ENCODE results near the gene SLC17A5.
A peak's percentile ranks its signal among the peaks of the same experiment; 100 is the strongest.
"Not testable (repeated sequence)": the region's sequence is repeated elsewhere in the genome, so short reads cannot be mapped to it uniquely, and the experiment has no call there.

Gene SLC17A5

GRCh38 chr6:73613806-73614536 is 39.8 kb downstream of the SLC17A5 start:
- no peak for DNase-seq

- no peak for DNase-seq
Observed at GRCh38 chr6:73612611-73613010, 41.2 kb downstream of the SLC17A5 start.

DNA sequence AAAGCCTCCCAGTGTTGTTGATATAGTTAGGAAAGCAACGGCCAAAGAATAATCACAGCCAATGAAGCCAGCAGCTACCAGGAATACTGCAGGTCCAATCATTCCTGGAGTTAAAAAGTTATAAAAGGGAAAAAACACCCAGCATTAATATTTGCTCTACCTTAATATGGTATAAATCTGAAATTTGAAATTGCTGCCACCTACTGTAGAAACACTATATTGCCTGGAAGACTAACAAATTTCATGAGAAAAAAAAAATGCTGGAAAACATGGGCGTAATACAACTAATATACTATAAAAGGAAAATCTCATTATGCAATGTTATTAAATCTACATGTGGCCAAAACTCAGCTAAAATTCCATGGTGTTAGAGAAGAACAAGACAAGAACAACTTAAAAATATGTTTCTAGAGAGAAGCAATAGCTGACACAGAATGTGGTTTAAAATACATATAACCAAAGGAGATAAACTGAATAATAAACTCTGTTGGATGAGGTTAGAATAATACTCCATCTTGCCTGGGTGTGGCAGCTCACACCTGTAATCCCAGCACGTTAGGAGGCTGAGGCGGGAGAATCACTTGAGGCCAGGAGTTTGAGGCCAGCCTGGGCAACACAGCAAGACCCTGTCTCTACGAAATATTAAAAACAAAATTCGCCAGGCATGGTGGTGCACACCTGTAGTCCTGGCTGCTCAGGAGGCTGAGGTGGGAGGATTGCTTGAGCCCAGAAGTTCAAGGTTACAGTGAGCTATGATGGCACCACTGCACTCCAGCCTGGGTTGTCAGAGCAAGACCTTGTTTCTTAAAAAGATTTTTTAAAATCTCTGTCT is 43.1 kb downstream of the SLC17A5 start:
- DNase-seq = no peak

DNA sequence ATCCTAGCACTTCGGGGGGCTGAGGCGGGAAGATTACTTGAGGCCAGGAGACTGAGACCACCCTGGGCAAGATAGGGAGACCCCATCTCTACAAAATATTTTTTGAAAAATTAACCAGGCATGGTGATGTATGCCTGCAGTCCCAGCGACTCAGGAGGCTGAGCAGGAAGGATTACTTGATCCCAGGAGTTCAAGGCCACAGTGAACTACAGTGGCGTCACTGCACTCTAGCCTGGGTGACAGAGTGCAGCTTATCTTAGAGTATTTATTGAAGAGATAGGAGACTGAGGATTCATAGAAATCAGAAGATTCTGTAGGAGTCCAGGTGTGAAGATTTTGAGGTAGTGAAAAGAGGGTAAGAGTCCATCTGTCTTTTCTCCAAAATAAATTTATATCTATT is 45.0 kb downstream of the SLC17A5 start:
- no peak for DNase-seq

DNA sequence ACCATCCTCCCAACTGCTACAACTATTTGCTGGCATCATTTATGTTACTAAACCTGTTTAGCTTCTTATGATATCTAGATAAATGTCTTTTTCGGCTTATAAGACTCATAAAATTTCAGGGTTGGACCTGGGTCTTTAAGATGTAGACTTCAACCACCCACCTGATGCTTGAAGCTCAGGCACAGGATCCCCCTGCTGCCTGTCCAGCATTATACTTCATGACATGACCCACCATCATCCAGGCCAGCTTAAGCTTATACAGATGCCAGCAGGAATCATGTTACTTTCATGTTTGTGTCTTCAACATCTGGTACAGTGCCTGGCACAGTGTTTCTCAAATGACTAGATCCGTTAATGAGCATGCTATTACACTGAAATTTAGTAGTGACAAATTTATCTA is 47.4 kb downstream of the SLC17A5 start:
- DNase-seq = no peak

- no peak for DNase-seq
Observed at GRCh38 chr6:73604461-73604860, 49.3 kb downstream of the SLC17A5 start.

- DNase-seq = no peak
Observed at GRCh38 chr6:73604020-73604419, 49.8 kb downstream of the SLC17A5 start.

GRCh38 chr6:73586416-73586974 is 67.3 kb downstream of the SLC17A5 start:
- DNase-seq = no peak

DNA sequence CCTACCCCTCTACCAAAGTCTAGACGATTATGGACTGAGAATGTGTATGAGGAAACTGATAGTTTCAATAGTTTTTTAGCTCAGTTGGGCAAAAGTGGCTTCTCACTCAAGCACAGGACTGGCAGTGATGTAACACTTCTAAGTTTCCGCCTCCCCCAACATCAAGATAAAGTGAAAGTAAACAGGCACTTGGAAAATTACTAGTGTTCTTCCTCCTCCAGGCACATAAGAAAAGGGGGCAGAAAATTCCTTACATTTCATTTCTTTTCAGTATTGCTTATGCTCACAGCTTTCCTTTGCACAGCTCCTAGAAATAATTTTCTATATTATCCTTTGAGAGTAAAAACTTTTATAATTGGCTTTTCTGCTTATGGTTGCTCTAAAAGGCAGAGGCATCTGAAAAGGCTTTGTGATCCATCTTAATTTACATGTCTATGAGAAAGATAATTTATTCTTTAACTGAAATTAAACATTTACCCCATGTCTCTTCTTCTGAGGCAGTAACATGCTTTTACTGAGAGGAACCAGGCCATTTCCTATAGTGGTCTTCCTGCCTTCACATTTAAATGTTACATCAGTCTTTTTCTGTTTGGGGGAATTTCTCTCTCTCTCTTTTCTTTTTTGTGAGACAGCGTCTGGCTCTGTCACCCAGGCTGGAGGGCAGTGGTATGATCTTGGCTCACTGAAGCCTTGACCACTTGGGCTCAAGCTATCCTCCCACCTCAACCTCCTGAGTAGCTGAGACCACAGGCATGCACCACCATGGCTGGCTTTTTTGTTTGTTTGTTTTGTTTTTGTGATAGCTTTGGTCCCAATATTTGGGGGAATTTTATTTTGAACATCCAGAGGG is 68.0 kb downstream of the SLC17A5 start:
- peak; percentile 19 for DNase-seq

- no peak for DNase-seq
Observed at GRCh38 chr6:73581293-73581692, 72.5 kb downstream of the SLC17A5 start.

GRCh38 chr6:73580247-73581149 is 73.3 kb downstream of the SLC17A5 start:
- peak; percentile 84 for DNase-seq

DNA sequence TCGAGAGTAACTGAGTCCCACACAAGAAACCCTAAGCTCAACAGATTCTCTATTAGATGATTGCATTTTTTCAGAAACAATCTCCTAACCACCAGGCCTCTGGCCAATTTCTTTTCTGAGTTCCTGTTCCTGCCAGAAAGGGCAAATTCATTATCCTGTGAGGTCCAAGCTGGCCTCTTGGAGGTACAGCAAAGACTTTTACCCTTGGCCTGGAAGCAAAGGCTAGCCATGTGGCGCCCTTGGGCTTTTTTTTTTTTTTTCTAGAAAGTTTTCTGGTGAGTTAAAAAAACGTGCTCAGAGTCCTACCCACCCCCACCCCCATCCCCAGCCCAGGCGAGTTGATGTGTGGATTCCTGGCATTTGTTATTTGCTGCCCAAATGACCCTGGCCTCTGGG is 73.9 kb downstream of the SLC17A5 start:
- no peak for DNase-seq

DNA sequence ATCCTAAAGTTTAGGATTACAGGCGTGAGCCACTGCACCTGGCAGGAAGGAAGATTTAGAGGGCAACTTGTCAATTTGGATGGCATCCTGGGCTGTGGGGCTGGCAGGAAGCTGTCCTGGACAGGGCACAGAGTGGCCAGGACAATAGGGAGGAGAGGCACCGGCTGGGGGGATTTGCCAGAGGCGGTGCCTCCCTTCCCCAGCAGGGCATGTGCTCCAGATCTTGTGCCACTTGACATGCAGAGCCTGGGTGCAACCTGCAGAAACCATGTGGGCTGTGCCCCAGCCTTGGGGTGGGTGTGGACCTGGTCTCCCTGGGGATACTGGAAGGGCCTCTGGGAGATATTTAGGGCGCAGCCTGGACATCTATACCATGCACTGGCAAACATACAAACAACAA is 74.4 kb downstream of the SLC17A5 start:
- no peak for DNase-seq

DNA sequence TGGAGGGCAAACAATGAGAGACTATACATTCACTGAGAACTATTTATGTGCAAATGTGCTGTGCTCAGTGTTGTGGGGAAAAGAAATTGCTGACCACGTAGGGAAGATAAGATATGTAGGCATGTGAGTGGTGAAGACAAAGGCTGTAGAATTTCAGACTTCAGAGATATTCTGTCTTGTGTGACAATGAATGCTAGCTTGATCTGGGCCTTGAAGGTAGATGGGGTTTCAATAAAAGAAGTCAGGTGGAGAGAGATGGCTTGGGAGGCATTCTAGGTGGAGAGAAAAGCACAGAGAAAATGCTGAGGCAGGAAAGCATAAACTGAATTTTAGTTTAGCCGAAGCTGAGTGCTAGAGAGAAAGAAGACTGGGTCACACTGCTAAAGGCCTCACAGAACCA is 76.1 kb downstream of the SLC17A5 start:
- DNase-seq = no peak

DNA sequence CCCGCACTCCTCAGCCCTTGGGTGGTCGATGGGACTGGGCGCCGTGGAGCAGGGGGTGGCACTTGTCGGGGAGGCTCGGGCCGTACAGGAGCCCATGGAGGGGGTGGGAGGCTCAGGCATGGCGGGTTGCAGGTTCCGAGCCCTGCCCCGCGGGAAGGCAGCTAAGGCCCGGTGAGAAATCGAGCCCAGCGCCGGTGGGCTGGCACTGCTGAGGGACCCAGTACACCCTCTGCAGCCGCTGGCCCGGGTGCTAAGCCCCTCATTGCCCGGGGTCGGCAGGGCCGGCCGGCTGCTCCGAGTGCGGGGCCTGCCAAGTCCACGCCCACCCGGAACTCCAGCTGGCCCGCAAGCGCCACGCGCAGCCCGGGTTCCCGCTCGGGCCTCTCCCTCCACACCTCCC is 81.3 kb downstream of the SLC17A5 start:
- DNase-seq = not testable (repeated sequence)

- DNase-seq = not testable (repeated sequence)
Observed at GRCh38 chr6:73571218-73572181, 82.3 kb downstream of the SLC17A5 start.

- DNase-seq = no peak
Observed at GRCh38 chr6:73569121-73569520, 84.7 kb downstream of the SLC17A5 start.

DNA sequence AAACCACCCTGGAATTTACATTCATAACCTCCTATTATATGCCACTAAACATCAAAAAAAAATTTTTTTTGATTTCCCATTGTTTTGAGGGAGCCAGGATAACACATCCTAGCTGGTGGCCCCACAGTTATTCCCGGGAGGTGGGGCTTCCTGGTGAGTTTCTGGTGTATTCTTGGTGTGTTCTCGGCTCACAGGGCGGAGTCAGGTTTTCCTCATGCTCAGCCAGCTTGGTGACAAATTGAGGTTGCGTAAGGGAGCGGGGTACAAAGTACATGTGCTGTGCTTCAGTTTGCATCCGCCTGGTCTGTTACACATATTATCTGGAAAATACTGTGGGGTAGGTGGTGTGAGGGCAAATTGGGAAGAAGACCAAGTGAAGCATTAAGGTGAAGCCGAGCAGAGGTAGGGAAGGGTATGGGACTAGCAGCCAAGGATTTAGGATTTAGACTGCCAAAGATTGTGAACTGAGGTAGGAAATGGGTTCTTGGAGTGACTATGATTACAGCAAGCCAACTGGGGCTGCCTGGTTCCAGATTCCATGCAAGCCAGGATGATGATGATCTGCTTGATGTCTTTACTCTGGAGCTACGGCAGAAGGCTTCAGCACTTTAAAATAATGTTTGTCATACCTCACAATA is 86.7 kb downstream of the SLC17A5 start:
- no peak for DNase-seq

- DNase-seq = not testable (repeated sequence)
Observed at GRCh38 chr6:73566486-73566871, 87.3 kb downstream of the SLC17A5 start.
